Memory B cell (primary cell): ENCODE data around the gene RNF11.
"Not testable (repeated sequence)": the region's sequence is repeated elsewhere in the genome, so short reads cannot be mapped to it uniquely, and the experiment has no call there.

Experiments used
- ATAC-seq: fragments of 150-1000 bp; cut with Tn5 transposase; 2 replicates; pipeline ENCODE4 v1.10.0; 2021; ENCODE audit warnings: low read depth, mild to moderate bottlenecking, moderate library complexity
- DNase-seq, 2 donors: peaks; one replicate each; pipeline ENCODE4 v3.0.0; 2022; ENCODE audit warnings: low spot score in 2 of 2
- H3K27ac Mint-ChIP-seq: one replicate; pipeline ENCODE4 v1.8.0; 2022; ENCODE audit warnings: mild to moderate bottlenecking, moderate library complexity, mixed read lengths
- H3K27me3 Mint-ChIP-seq: one replicate; pipeline ENCODE4 v1.8.0; 2022; ENCODE audit warnings: mixed read lengths
- H3K36me3 Mint-ChIP-seq: one replicate; pipeline ENCODE4 v1.8.0; 2022; ENCODE audit warnings: mild to moderate bottlenecking, mixed read lengths
- H3K4me1 Mint-ChIP-seq: one replicate; pipeline ENCODE4 v1.8.0; 2022; ENCODE audit warnings: mixed read lengths
- H3K4me3 Mint-ChIP-seq: one replicate; pipeline ENCODE4 v1.8.0; 2022; ENCODE audit warnings: mild to moderate bottlenecking, moderate library complexity, mixed read lengths
- H3K9me3 Mint-ChIP-seq: one replicate; pipeline ENCODE4 v1.8.0; 2022; ENCODE audit warnings: mixed read lengths

Gene RNF11

GRCh38 chr1:51217101-51217500 is 19.0 kb upstream of the RNF11 start:
- ATAC-seq = no peak
- DNase-seq = no peak
- Mint-ChIP-seq H3K27me3 (peaks cover 3% of the 10 kb centered on the region), H3K4me1 (peaks cover 11% of the 10 kb centered on the region), H3K4me3 (no peak overlapping the region), H3K27ac (no peak overlapping the region), H3K36me3 (no peaks in the 10 kb centered on the region), H3K9me3 (no peaks in the 10 kb centered on the region)

- DNase-seq (no peak), ATAC-seq (no peak)
- H3K4me3 Mint-ChIP-seq = no peak overlapping the region
- no peaks in the 10 kb centered on the region for H3K9me3 Mint-ChIP-seq
- H3K27me3 Mint-ChIP-seq = peaks cover 6% of the 10 kb centered on the region
- H3K4me1 Mint-ChIP-seq = peaks cover 11% of the 10 kb centered on the region
- no peak overlapping the region for H3K27ac Mint-ChIP-seq
- H3K36me3 Mint-ChIP-seq = no peaks in the 10 kb centered on the region
Observed at GRCh38 chr1:51218570-51218969, 17.5 kb upstream of the RNF11 start.

- H3K27me3 Mint-ChIP-seq = peaks cover 6% of the 10 kb centered on the region
- H3K36me3 Mint-ChIP-seq = no peaks in the 10 kb centered on the region
- H3K4me1 Mint-ChIP-seq = peaks cover 11% of the 10 kb centered on the region
- ATAC-seq (no peak), DNase-seq (no peak)
- no peaks in the 10 kb centered on the region for H3K9me3 Mint-ChIP-seq
- H3K4me3 Mint-ChIP-seq = no peak overlapping the region
- H3K27ac Mint-ChIP-seq = no peak overlapping the region
Observed at GRCh38 chr1:51219022-51219421, 17.1 kb upstream of the RNF11 start.

- not testable (repeated sequence) for H3K27ac Mint-ChIP-seq, H3K27me3 Mint-ChIP-seq, H3K36me3 Mint-ChIP-seq, H3K9me3 Mint-ChIP-seq, DNase-seq, ATAC-seq, H3K4me3 Mint-ChIP-seq, H3K4me1 Mint-ChIP-seq
Observed at GRCh38 chr1:51221529-51221928, 14.5 kb upstream of the RNF11 start.

- H3K4me1 Mint-ChIP-seq = no peaks in the 10 kb centered on the region
- no peaks in the 10 kb centered on the region for H3K9me3 Mint-ChIP-seq
- ATAC-seq = no peak
- no peaks in the 10 kb centered on the region for H3K36me3 Mint-ChIP-seq
- no peak overlapping the region for H3K4me3 Mint-ChIP-seq
- peaks cover 11% of the 10 kb centered on the region for H3K27me3 Mint-ChIP-seq
- DNase-seq = no peak
- H3K27ac Mint-ChIP-seq = no peak overlapping the region
Observed at GRCh38 chr1:51222136-51222787, 13.8 kb upstream of the RNF11 start.

- Mint-ChIP-seq H3K36me3 (no peaks in the 10 kb centered on the region), H3K27ac (no peak overlapping the region), H3K4me3 (no peak overlapping the region), H3K4me1 (no peaks in the 10 kb centered on the region), H3K9me3 (no peaks in the 10 kb centered on the region), H3K27me3 (peaks cover 11% of the 10 kb centered on the region)
- ATAC-seq (no peak), DNase-seq (no peak)
Observed at GRCh38 chr1:51222809-51223208, 13.3 kb upstream of the RNF11 start.

GRCh38 chr1:51224255-51224654 is 11.8 kb upstream of the RNF11 start:
- no peak overlapping the region for H3K4me3 Mint-ChIP-seq
- no peaks in the 10 kb centered on the region for H3K4me1 Mint-ChIP-seq
- no peak overlapping the region for H3K27ac Mint-ChIP-seq
- no peaks in the 10 kb centered on the region for H3K9me3 Mint-ChIP-seq
- ATAC-seq (no peak), DNase-seq (no peak)
- H3K36me3 Mint-ChIP-seq = no peaks in the 10 kb centered on the region
- peaks cover 13% of the 10 kb centered on the region for H3K27me3 Mint-ChIP-seq

- not testable (repeated sequence) for DNase-seq, H3K27ac Mint-ChIP-seq, H3K36me3 Mint-ChIP-seq, H3K4me1 Mint-ChIP-seq, ATAC-seq, H3K4me3 Mint-ChIP-seq, H3K9me3 Mint-ChIP-seq
- H3K27me3 Mint-ChIP-seq = peaks cover 13% of the 10 kb centered on the region
Observed at GRCh38 chr1:51227231-51227960, 8.7 kb upstream of the RNF11 start.

GRCh38 chr1:51228471-51228870 is 7.6 kb upstream of the RNF11 start:
- not testable (repeated sequence) for DNase-seq, H3K9me3 Mint-ChIP-seq, H3K36me3 Mint-ChIP-seq, H3K4me1 Mint-ChIP-seq, H3K27ac Mint-ChIP-seq, H3K4me3 Mint-ChIP-seq, ATAC-seq
- peaks cover 11% of the 10 kb centered on the region for H3K27me3 Mint-ChIP-seq

- peaks cover 13% of the 10 kb centered on the region for H3K4me1 Mint-ChIP-seq
- DNase-seq = no peak
- H3K36me3 Mint-ChIP-seq = no peaks in the 10 kb centered on the region
- no peak overlapping the region for H3K27ac Mint-ChIP-seq
- peaks cover 8% of the 10 kb centered on the region for H3K27me3 Mint-ChIP-seq
- no peak overlapping the region for H3K4me3 Mint-ChIP-seq
- no peak for ATAC-seq
- H3K9me3 Mint-ChIP-seq = no peaks in the 10 kb centered on the region
Observed at GRCh38 chr1:51230501-51231078, 5.5 kb upstream of the RNF11 start.

GRCh38 chr1:51231120-51231519 is 5.0 kb upstream of the RNF11 start:
- peaks cover 8% of the 10 kb centered on the region for H3K27me3 Mint-ChIP-seq
- no peak overlapping the region for H3K4me3 Mint-ChIP-seq
- H3K36me3 Mint-ChIP-seq = no peaks in the 10 kb centered on the region
- no peak overlapping the region for H3K27ac Mint-ChIP-seq
- no peaks in the 10 kb centered on the region for H3K9me3 Mint-ChIP-seq
- no peak for DNase-seq
- H3K4me1 Mint-ChIP-seq = peaks cover 17% of the 10 kb centered on the region
- ATAC-seq = no peak

GRCh38 chr1:51231896-51232295 is 4.2 kb upstream of the RNF11 start:
- no peak overlapping the region for H3K27ac Mint-ChIP-seq
- no peaks in the 10 kb centered on the region for H3K9me3 Mint-ChIP-seq
- no peak overlapping the region for H3K4me3 Mint-ChIP-seq
- no peaks in the 10 kb centered on the region for H3K36me3 Mint-ChIP-seq
- no peak for DNase-seq
- H3K4me1 Mint-ChIP-seq = peaks cover 17% of the 10 kb centered on the region
- no peak for ATAC-seq
- H3K27me3 Mint-ChIP-seq = peaks cover 7% of the 10 kb centered on the region

GRCh38 chr1:51234236-51234635 is 1.8 kb upstream of the RNF11 start:
- not testable (repeated sequence) for H3K9me3 Mint-ChIP-seq, H3K36me3 Mint-ChIP-seq, H3K27me3 Mint-ChIP-seq, ATAC-seq, DNase-seq
- H3K27ac Mint-ChIP-seq = peak overlapping the region; percentile 88
- peak overlapping the region; percentile 64 for H3K4me3 Mint-ChIP-seq
- H3K4me1 Mint-ChIP-seq = peaks cover 17% of the 10 kb centered on the region

GRCh38 chr1:51234721-51235425 is 1.2 kb upstream of the RNF11 start:
- Mint-ChIP-seq H3K36me3 (no peaks in the 10 kb centered on the region), H3K4me1 (peaks cover 17% of the 10 kb centered on the region), H3K4me3 (peak overlapping the region; percentile 93), H3K9me3 (no peaks in the 10 kb centered on the region), H3K27me3 (peaks cover 4% of the 10 kb centered on the region), H3K27ac (peak overlapping the region; percentile 88)
- DNase-seq (peak; percentile 72 to 82), ATAC-seq (peak; percentile 74)
